H1 (cell line): ENCODE measurements around the gene ZIC1. TPM values are rescaled to one million over a fixed set of nuclear protein-coding genes. Genes with fewer than 3 reads are reported as not detected.

Experiments
- CTCF ChIA-PET: fragments of 300-600 bp; sonication (Branson Sonifier 250); formaldehyde crosslinking; loops from one replicate; lab custom pipeline; 2021; ENCODE audit not compliant: partially characterized antibody; lab: Charles Lee
- POLR2A ChIA-PET: fragments of 300-600 bp; sonication (Branson Sonifier 250); formaldehyde crosslinking; loops from one replicate; lab custom pipeline; 2021; ENCODE audit warnings: inconsistent platforms; ENCODE audit not compliant: partially characterized antibody; lab: Charles Lee
- DNase-seq, 2 experiments: peaks; one replicate each; pipeline versions ENCODE4 v3.0.0 to v3.0.0-alpha.2; 2010 to 2022; ENCODE audit warnings: low spot score in 2 of 2, low read depth in 1 of 2, mixed read lengths in 1 of 2
- FAIRE-seq: peaks from 2 replicates; lab custom pipeline; 2011; peaks lifted over from hg19 to GRCh38; lab: Jason Lieb, UNC
- H2AFZ ChIP-seq: 2 replicates; pipeline ENCODE4 v1.8.1; 2012; ENCODE audit warnings: low read length, inconsistent platforms
- H2AK5ac ChIP-seq: 2 replicates; pipeline ENCODE4 v1.6.1; 2013; ENCODE audit warnings: low read depth, low read length
- H2BK120ac ChIP-seq: replicated peaks from 2 replicates; pipeline ENCODE3; 2013; ENCODE audit warnings: low read depth, low read length, inconsistent platforms
- H2BK12ac ChIP-seq: 2 replicates; pipeline ENCODE4 v1.6.1; 2013; ENCODE audit warnings: low read depth, low read length
- H2BK15ac ChIP-seq: 2 replicates; pipeline ENCODE4 v1.6.1; 2013; ENCODE audit warnings: low read length
- H2BK20ac ChIP-seq: 2 replicates; pipeline ENCODE4 v1.6.1; 2013; ENCODE audit warnings: low read length
- H2BK5ac ChIP-seq: 2 replicates; pipeline ENCODE4 v1.6.1; 2013; ENCODE audit warnings: low read depth, low read length
- H3K14ac ChIP-seq: 2 replicates; pipeline ENCODE4 v1.6.1; 2013; ENCODE audit warnings: inconsistent platforms; ENCODE audit not compliant: insufficient read length
- H3K18ac ChIP-seq: 2 replicates; pipeline ENCODE4 v1.6.1; 2013; ENCODE audit warnings: low read length; ENCODE audit errors: extremely low read depth
- H3K23ac ChIP-seq: 2 replicates; pipeline ENCODE4 v1.6.1; 2013; ENCODE audit warnings: inconsistent platforms; ENCODE audit not compliant: insufficient read length
- H3K23me2 ChIP-seq: 2 replicates; pipeline ENCODE4 v1.6.1; 2013; ENCODE audit warnings: low read depth, low read length
- H3K27ac ChIP-seq: 2 replicates; pipeline ENCODE4 v1.6.1; 2011; ENCODE audit warnings: low read depth, low read length, inconsistent platforms
- H3K27me3 ChIP-seq, 4 experiments: replicated peaks in 1 of 4; 1 replicate in 1 of 4; 2 replicates in 3 of 4; pipeline versions ENCODE4 v1.6.1 to v1.8.1; 2011 to 2013; ENCODE audit warnings: low read length in 3 of 4, mild to moderate bottlenecking in 3 of 4, inconsistent platforms in 2 of 4, mixed read lengths in 2 of 4, moderate library complexity in 1 of 4; ENCODE audit not compliant: control insufficient read depth in 3 of 4, insufficient read depth in 3 of 4; ENCODE audit errors: extremely low read depth in 1 of 4
- H3K36me3 ChIP-seq, 4 experiments: 2 replicates each; pipeline versions ENCODE4 v1.6.1 to v1.8.1; 2011 to 2013; ENCODE audit warnings: mild to moderate bottlenecking in 4 of 4, low read length in 3 of 4, moderate library complexity in 2 of 4, control low read depth in 1 of 4, inconsistent platforms in 1 of 4; ENCODE audit not compliant: insufficient read depth in 4 of 4, control insufficient read depth in 2 of 4
- H3K4ac ChIP-seq: replicated peaks from 2 replicates; pipeline ENCODE3; 2013; ENCODE audit warnings: low read length, low read depth, mixed read lengths, inconsistent platforms; ENCODE audit not compliant: insufficient read length
- H3K4me1 ChIP-seq, 4 experiments: replicated peaks in 1 of 4; 1 replicate in 1 of 4; 2 replicates in 3 of 4; pipeline versions ENCODE4 v1.6.1 to v1.8.1; 2011 to 2013; ENCODE audit warnings: low read length in 3 of 4, inconsistent platforms in 2 of 4, mixed read lengths in 1 of 4; ENCODE audit not compliant: insufficient read depth in 4 of 4, control insufficient read depth in 3 of 4
- H3K4me2 ChIP-seq, 2 experiments: 2 replicates each; pipeline versions ENCODE4 v1.6.1 to v1.8.1; 2011 to 2013; ENCODE audit warnings: low read depth in 2 of 2, low read length in 2 of 2, control low read depth in 1 of 2, inconsistent platforms in 1 of 2, mild to moderate bottlenecking in 1 of 2; ENCODE audit not compliant: insufficient read depth in 1 of 2
- H3K4me3 ChIP-seq, 4 experiments: fragments of 200-600, 300-600 bp in 1 of 4; sonication (generic), shearing (Covaris generic), sonication (Bioruptor Twin) in 1 of 4; 2 replicates each; pipeline versions ENCODE4 v1.5.1 to v1.8.1; 2011 to 2016; ENCODE audit warnings: low read length in 4 of 4, low read depth in 3 of 4, control low read depth in 2 of 4, inconsistent platforms in 2 of 4, mild to moderate bottlenecking in 2 of 4, mixed read lengths in 1 of 4, moderate library complexity in 1 of 4; ENCODE audit not compliant: insufficient read depth in 2 of 4; ENCODE audit errors: extremely low read depth in 1 of 4
- H3K56ac ChIP-seq: replicated peaks from 2 replicates; pipeline ENCODE3; 2013; ENCODE audit warnings: low read depth, mild to moderate bottlenecking, mixed read lengths, low read length, inconsistent platforms; ENCODE audit not compliant: insufficient read length
- H3K79me1 ChIP-seq: 2 replicates; pipeline ENCODE4 v1.6.1; 2013; ENCODE audit warnings: low read depth, low read length, control low read depth
- H3K79me2 ChIP-seq, 2 experiments: 2 replicates each; pipeline versions ENCODE4 v1.6.1 to v1.8.1; 2012 to 2013; ENCODE audit warnings: low read length in 2 of 2, mild to moderate bottlenecking in 2 of 2, inconsistent platforms in 1 of 2; ENCODE audit not compliant: insufficient read depth in 2 of 2, control insufficient read depth in 1 of 2
- H3K9ac ChIP-seq, 4 experiments: replicated peaks in 1 of 4; 1 replicate in 1 of 4; 2 replicates in 3 of 4; pipeline versions ENCODE4 v1.6.1 to v1.8.1; 2011 to 2013; ENCODE audit warnings: low read depth in 3 of 4, low read length in 3 of 4, control low read depth in 2 of 4, mild to moderate bottlenecking in 2 of 4, moderate library complexity in 2 of 4, inconsistent platforms in 1 of 4; ENCODE audit errors: extremely low read depth in 1 of 4
- H3K9me3 ChIP-seq, 2 experiments: 2 replicates each; pipeline versions ENCODE4 v1.6.1 to v1.8.1; 2012 to 2013; ENCODE audit warnings: mild to moderate bottlenecking in 2 of 2, moderate library complexity in 2 of 2, control low read depth in 1 of 2, inconsistent platforms in 1 of 2, low read depth in 1 of 2, low read length in 1 of 2, mixed read lengths in 1 of 2; ENCODE audit not compliant: insufficient read depth in 2 of 2
- H4K20me1 ChIP-seq, 2 experiments: replicated peaks in 1 of 2; 2 replicates each; pipeline versions ENCODE3 to v1.8.1; 2011 to 2013; ENCODE audit warnings: inconsistent platforms in 2 of 2, low read length in 2 of 2, mild to moderate bottlenecking in 1 of 2; ENCODE audit not compliant: insufficient read depth in 2 of 2, control insufficient read depth in 1 of 2
- H4K5ac ChIP-seq: 2 replicates; pipeline ENCODE4 v1.6.1; 2013; ENCODE audit warnings: low read length, low read depth, mixed read lengths, inconsistent platforms; ENCODE audit not compliant: insufficient read length
- H4K8ac ChIP-seq: 2 replicates; pipeline ENCODE4 v1.8.0; 2013; ENCODE audit warnings: mild to moderate bottlenecking, moderate library complexity, low read length, inconsistent platforms; ENCODE audit not compliant: insufficient read depth; ENCODE audit errors: extremely low read depth
- H4K91ac ChIP-seq: replicated peaks from 2 replicates; pipeline ENCODE3; 2013; ENCODE audit warnings: low read length, mixed read lengths, inconsistent platforms; ENCODE audit not compliant: insufficient read length
- CEBPB ChIP-seq: IDR thresholded peaks from 2 replicates; pipeline ENCODE4 v1.6.1; 2012; ENCODE audit warnings: low read depth, low read length
- EZH2 ChIP-seq: fragments of 200-600 bp; sonication (generic); IDR thresholded peaks from 2 replicates; pipeline ENCODE4 v1.7.1; 2012; ENCODE audit warnings: low read depth, mild to moderate bottlenecking, moderate library complexity, low read length, inconsistent platforms; ENCODE audit not compliant: severe bottlenecking
- KDM4A ChIP-seq: IDR thresholded peaks from one replicate; pipeline ENCODE4 v1.7.1; 2012; ENCODE audit warnings: low read depth, mild to moderate bottlenecking, moderate library complexity, low read length, inconsistent platforms; ENCODE audit not compliant: severe bottlenecking
- KDM5A ChIP-seq: fragments of 200-600 bp; IDR thresholded peaks from 2 replicates; pipeline ENCODE4 v1.7.1; 2012; ENCODE audit warnings: mild to moderate bottlenecking, low read length, inconsistent platforms, mixed read lengths
- SRF ChIP-seq: IDR thresholded peaks from 2 replicates; pipeline ENCODE4 v1.6.1; 2011; ENCODE audit warnings: mild to moderate bottlenecking, low read depth, low read length, moderate library complexity
- TEAD4 ChIP-seq: IDR thresholded peaks from 2 replicates; pipeline ENCODE4 v1.6.1; 2012; ENCODE audit warnings: low read depth, low read length, inconsistent platforms, mixed read lengths
- WGBS, 2 experiments: shearing (Covaris generic) in 1 of 2; methylation state at CpG; one replicate each; pipeline versions ENCODE4 v1.1.6 to v1.1.7; 2013 to 2015; ENCODE audit warnings: low lambda C conversion rate in 2 of 2, mixed read lengths in 2 of 2, inconsistent platforms in 1 of 2, low coverage in 1 of 2, missing lambda C conversion rate in 1 of 2; ENCODE audit not compliant: insufficient replicate concordance in 2 of 2, insufficient coverage in 1 of 2, insufficient read length in 1 of 2; ENCODE audit errors: extremely low coverage in 1 of 2, missing lambda C conversion rate in 1 of 2; 5-methylcytosine and 5-hydroxymethylcytosine counted together
- polyA plus RNA-seq, 7 experiments: library from polyadenylated mRNA; depleted of rRNA in 3 of 7; stranded (reverse) in 5 of 7; unstranded in 2 of 7; fragments of >200 nt in 5 of 7; fragments of 200-250 nt in 2 of 7; gene quantifications; 1 replicate in 5 of 7; 2 replicates in 1 of 7; 4 replicates in 1 of 7; pipeline versions ENCODE4 v1.2.1 to v1.2.3, GENCODE V29; 2011 to 2013; ENCODE audit warnings: missing spikeins in 2 of 7, mixed read lengths in 2 of 7
- total RNA-seq: library from RNA; stranded (reverse); fragmentation: NEBNext Ultra II Directional; extraction: Animal tissue kit (Norgen Biotek cat#: 25700); gene quantifications from 2 replicates; pipeline ENCODE4 v1.2.1, GENCODE V29; 2021
- TF ChIP-seq, protein P1 (sequence below): IDR thresholded peaks from 2 replicates; pipeline ENCODE4 v1.6.1; 2012; ENCODE audit warnings: inconsistent platforms
- TF ChIP-seq, protein P2 (sequence below), 3 experiments: IDR thresholded peaks; 1 replicate in 2 of 3; 2 replicates in 1 of 3; pipeline versions ENCODE4 v1.5.1 to v1.6.1; 2011; ENCODE audit warnings: low read length in 3 of 3, mild to moderate bottlenecking in 3 of 3, inconsistent platforms in 2 of 3, low read depth in 1 of 3, moderate library complexity in 1 of 3; ENCODE audit not compliant: insufficient read depth in 1 of 3; ENCODE audit errors: control extremely low read depth in 1 of 3
- TF ChIP-seq, protein P3 (sequence below): IDR thresholded peaks from 2 replicates; pipeline ENCODE4 v1.6.1; 2011; ENCODE audit warnings: low read depth, mild to moderate bottlenecking, low read length; ENCODE audit not compliant: insufficient read depth

Gene ZIC1
- total and polyA plus RNA-seq, 2 of the 8 experiments (the other 6 are each of a cell fraction or from before 2014, with no cell fraction given): 0.80 to 2.2 TPM

DNA sequence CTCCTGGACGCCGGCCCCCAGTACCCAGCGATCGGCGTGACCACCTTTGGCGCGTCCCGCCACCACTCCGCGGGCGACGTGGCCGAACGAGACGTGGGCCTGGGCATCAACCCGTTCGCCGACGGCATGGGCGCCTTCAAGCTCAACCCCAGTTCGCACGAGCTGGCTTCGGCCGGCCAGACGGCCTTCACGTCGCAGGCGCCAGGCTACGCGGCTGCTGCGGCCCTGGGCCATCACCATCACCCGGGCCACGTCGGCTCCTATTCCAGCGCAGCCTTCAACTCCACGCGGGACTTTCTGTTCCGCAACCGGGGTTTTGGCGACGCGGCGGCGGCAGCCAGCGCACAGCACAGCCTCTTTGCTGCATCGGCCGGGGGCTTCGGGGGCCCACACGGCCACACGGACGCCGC is 956 bp downstream of the ZIC1 start:
- H3K18ac ChIP-seq: peak overlapping the region; percentile 78
- H2BK12ac ChIP-seq: peak overlapping the region; percentile 87; the same call in 1 of the 2 replicates
- no peaks in the 10 kb centered on the region for H3K79me1 ChIP-seq
- no peak overlapping the region for H3K23ac ChIP-seq
- no peaks in the 10 kb centered on the region for H3K79me2 ChIP-seq
- H3K56ac ChIP-seq: no peak overlapping the region
- ChIA-PET POLR2A (interaction anchor here (1.8 to 5.8 kb wide), 5 partner anchors 11 to 18 kb away, joined by 7 to 26 read pairs (median 12); no protein-coding TSS in a partner anchor), CTCF (interaction anchor here (0.6 to 17.2 kb wide), 5 partner anchors 11 to 53 kb away, joined by 3 to 485 read pairs (median 10); partner anchors contain the start of gene ZIC4)
- H3K23me2 ChIP-seq: peaks cover 18% of the 10 kb centered on the region
- H3K27ac ChIP-seq: no peak overlapping the region
- H3K4me2 ChIP-seq: peak overlapping the region; percentile 72 to 91
- H3K4me3 ChIP-seq: peak overlapping the region; percentile 20 to 62 (median 38); a peak in 6 of 8 replicates
- no peaks in the 10 kb centered on the region; a peak in 1 of 4 replicates for H3K9me3 ChIP-seq
- WGBS, 2 experiments: 1% methylated on average over 33 of the region's 52 CpGs; no CpG with 5 or more reads in 1 of the 2 experiments
- H2BK120ac ChIP-seq: no peak overlapping the region
- H2BK15ac ChIP-seq: 0 out of 2 replicates have a peak overlapping the region, but pooled peaks have one; percentile 72
- DNase-seq (no peak), FAIRE-seq (no peak)
- no peak overlapping the region for H4K5ac ChIP-seq
- H3K27me3 ChIP-seq: peaks cover 64 to 98% (median 91%) of the 10 kb centered on the region in 4 experiments
- H3K9ac ChIP-seq: no peak overlapping the region
- H3K4ac ChIP-seq: no peak overlapping the region
- H2BK20ac ChIP-seq: 0 out of 2 replicates have a peak overlapping the region, but pooled peaks have one; percentile 61
- H4K20me1 ChIP-seq: peaks cover 6 to 25% of the 10 kb centered on the region in 2 experiments
- H2AFZ ChIP-seq: no peak overlapping the region
- H4K8ac ChIP-seq: 0 out of 2 replicates have a peak overlapping the region, but pooled peaks have one; percentile 22
- H2AK5ac ChIP-seq: no peak overlapping the region
- peaks cover 4 to 47% (median 28%) of the 10 kb centered on the region in 4 experiments for H3K4me1 ChIP-seq
- no peak overlapping the region for H4K91ac ChIP-seq
- peak overlapping the region; percentile 44; the same call in 1 of the 2 replicates for H2BK5ac ChIP-seq
- H3K14ac ChIP-seq: no peak overlapping the region
- H3K36me3 ChIP-seq: peaks cover 0 to 4% (median 0%) of the 10 kb centered on the region in 4 experiments; a peak in 1 of 8 replicates
- TF ChIP-seq TEAD4 (no peak), KDM4A (no peak), SRF (no peak), EZH2 (no peak), CEBPB (no peak), KDM5A (no peak)
- TF ChIP-seq, protein P1, sequence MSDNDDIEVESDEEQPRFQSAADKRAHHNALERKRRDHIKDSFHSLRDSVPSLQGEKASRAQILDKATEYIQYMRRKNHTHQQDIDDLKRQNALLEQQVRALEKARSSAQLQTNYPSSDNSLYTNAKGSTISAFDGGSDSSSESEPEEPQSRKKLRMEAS: no peak
- TF ChIP-seq, protein P2, sequence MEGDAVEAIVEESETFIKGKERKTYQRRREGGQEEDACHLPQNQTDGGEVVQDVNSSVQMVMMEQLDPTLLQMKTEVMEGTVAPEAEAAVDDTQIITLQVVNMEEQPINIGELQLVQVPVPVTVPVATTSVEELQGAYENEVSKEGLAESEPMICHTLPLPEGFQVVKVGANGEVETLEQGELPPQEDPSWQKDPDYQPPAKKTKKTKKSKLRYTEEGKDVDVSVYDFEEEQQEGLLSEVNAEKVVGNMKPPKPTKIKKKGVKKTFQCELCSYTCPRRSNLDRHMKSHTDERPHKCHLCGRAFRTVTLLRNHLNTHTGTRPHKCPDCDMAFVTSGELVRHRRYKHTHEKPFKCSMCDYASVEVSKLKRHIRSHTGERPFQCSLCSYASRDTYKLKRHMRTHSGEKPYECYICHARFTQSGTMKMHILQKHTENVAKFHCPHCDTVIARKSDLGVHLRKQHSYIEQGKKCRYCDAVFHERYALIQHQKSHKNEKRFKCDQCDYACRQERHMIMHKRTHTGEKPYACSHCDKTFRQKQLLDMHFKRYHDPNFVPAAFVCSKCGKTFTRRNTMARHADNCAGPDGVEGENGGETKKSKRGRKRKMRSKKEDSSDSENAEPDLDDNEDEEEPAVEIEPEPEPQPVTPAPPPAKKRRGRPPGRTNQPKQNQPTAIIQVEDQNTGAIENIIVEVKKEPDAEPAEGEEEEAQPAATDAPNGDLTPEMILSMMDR (IDR thresholded peaks at IDR 0.05; ENCODE audit: control extremely low read depth in 1 of 3, insufficient read depth in 1 of 3, low read depth in 1 of 3, low read length in 3 of 3): no peak
- TF ChIP-seq, protein P3, sequence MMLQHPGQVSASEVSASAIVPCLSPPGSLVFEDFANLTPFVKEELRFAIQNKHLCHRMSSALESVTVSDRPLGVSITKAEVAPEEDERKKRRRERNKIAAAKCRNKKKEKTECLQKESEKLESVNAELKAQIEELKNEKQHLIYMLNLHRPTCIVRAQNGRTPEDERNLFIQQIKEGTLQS: no peak
